Mesothelial cell of epicardium (in vitro differentiated cells): ENCODE measurements around the gene TSNAX. TPM values are rescaled to one million over a fixed set of nuclear protein-coding genes. Genes with fewer than 3 reads are reported as not detected.

Source experiments
- DNase-seq, 2 experiments: peaks; one replicate each; pipeline ENCODE4 v3.0.0; 2021; ENCODE audit warnings: low spot score in 2 of 2; ENCODE audit not compliant: unreplicated experiment in 2 of 2
- H3K27ac Mint-ChIP-seq: 2 replicates; pipeline ENCODE4 v1.8.0; 2021; ENCODE audit warnings: mixed read lengths
- H3K27me3 Mint-ChIP-seq: 2 replicates; pipeline ENCODE4 v1.8.0; 2021; ENCODE audit warnings: low read depth, mixed read lengths
- H3K36me3 Mint-ChIP-seq: 2 replicates; pipeline ENCODE4 v1.8.0; 2021; ENCODE audit warnings: mixed read lengths
- H3K4me1 Mint-ChIP-seq: 2 replicates; pipeline ENCODE4 v1.8.0; 2021; ENCODE audit warnings: mixed read lengths
- H3K4me3 Mint-ChIP-seq: 2 replicates; pipeline ENCODE4 v1.8.0; 2021; ENCODE audit warnings: mild to moderate bottlenecking, moderate library complexity, mixed read lengths
- H3K9me3 Mint-ChIP-seq: 2 replicates; pipeline ENCODE4 v1.8.0; 2021; ENCODE audit warnings: mixed read lengths
- total RNA-seq: library from RNA; stranded (reverse); gene quantifications from 3 replicates; pipeline ENCODE4 v1.2.1, GENCODE V29; 2021
- TF ChIP-seq, protein P1 (sequence below): fragments of 200-600 bp; sonication (generic); IDR thresholded peaks from one replicate; pipeline ENCODE4 v1.5.0; 2021; ENCODE audit warnings: antibody characterized with exemption; ENCODE audit not compliant: unreplicated experiment

Gene TSNAX
- 31.2 to 33.7 TPM (median 31.8 TPM) in 3 replicates for total RNA-seq

- no peaks in the 10 kb centered on the region for H3K27me3 Mint-ChIP-seq
- TF ChIP-seq, protein P1, sequence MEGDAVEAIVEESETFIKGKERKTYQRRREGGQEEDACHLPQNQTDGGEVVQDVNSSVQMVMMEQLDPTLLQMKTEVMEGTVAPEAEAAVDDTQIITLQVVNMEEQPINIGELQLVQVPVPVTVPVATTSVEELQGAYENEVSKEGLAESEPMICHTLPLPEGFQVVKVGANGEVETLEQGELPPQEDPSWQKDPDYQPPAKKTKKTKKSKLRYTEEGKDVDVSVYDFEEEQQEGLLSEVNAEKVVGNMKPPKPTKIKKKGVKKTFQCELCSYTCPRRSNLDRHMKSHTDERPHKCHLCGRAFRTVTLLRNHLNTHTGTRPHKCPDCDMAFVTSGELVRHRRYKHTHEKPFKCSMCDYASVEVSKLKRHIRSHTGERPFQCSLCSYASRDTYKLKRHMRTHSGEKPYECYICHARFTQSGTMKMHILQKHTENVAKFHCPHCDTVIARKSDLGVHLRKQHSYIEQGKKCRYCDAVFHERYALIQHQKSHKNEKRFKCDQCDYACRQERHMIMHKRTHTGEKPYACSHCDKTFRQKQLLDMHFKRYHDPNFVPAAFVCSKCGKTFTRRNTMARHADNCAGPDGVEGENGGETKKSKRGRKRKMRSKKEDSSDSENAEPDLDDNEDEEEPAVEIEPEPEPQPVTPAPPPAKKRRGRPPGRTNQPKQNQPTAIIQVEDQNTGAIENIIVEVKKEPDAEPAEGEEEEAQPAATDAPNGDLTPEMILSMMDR: no peak
- peaks cover 26% of the 10 kb centered on the region for H3K4me1 Mint-ChIP-seq
- no peaks in the 10 kb centered on the region for H3K9me3 Mint-ChIP-seq
- peaks cover 9% of the 10 kb centered on the region for H3K36me3 Mint-ChIP-seq
- peak; percentile 85 to 91 for DNase-seq
- peak within 1 kb of the TSS; percentile 100 for H3K27ac Mint-ChIP-seq
- peak within 1 kb of the TSS; percentile 96 for H3K4me3 Mint-ChIP-seq
Measured at GRCh38 chr1:231528172-231529029, at the start of gene TSNAX. Gene TSNAX (plus strand): TSS chr1:231528669. CDS start chr1:231528811, 142 bp downstream.

- Mint-ChIP-seq H3K36me3 (no peaks in the 10 kb centered on the region), H3K27me3 (no peaks in the 10 kb centered on the region), H3K27ac (no peak overlapping the region), H3K4me1 (no peaks in the 10 kb centered on the region), H3K4me3 (no peak overlapping the region), H3K9me3 (no peaks in the 10 kb centered on the region)
- TF ChIP-seq, protein P1: no peak
- DNase-seq: no peak
Measured at GRCh38 chr1:231478811-231479210, 49.7 kb upstream of the TSNAX start.

- TF ChIP-seq, protein P1: no peak
Measured at GRCh38 chr1:231480008-231480407, 48.5 kb upstream of the TSNAX start.

DNA sequence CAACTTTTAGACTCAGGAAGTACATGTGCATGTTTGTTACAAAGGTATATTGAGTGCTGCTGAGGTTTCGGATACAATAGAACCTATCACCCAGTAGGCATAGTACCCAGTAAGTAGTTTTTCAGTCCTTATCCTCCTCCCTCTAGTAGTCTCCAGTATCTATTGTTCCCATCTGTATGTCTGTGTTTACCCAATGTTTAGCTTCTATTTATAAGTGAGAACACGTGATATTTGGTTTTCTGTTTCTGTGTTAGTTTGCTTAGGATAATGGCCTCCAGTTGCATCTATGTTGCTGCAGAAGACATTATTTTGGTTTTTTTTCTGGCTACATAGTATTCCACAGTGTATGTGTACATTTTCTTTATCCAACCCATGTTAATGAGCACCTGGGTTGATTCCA, 47.2 kb upstream of the TSNAX start:
- H3K4me1 Mint-ChIP-seq: peaks cover 8% of the 10 kb centered on the region
- TF ChIP-seq, protein P1: no peak
- H3K36me3 Mint-ChIP-seq: no peaks in the 10 kb centered on the region
- H3K9me3 Mint-ChIP-seq: no peaks in the 10 kb centered on the region
- H3K27me3 Mint-ChIP-seq: no peaks in the 10 kb centered on the region
- no peak overlapping the region for H3K4me3 Mint-ChIP-seq
- no peak overlapping the region for H3K27ac Mint-ChIP-seq
- DNase-seq: no peak

More at GRCh38 chr1:231480008-231480407, 48.5 kb upstream of the TSNAX start:
- Mint-ChIP-seq H3K9me3 (no peaks in the 10 kb centered on the region), H3K27ac (no peak overlapping the region), H3K36me3 (no peaks in the 10 kb centered on the region), H3K4me1 (peaks cover under 1% of the 10 kb centered on the region), H3K27me3 (no peaks in the 10 kb centered on the region), H3K4me3 (no peak overlapping the region)
- no peak for DNase-seq

GRCh38 chr1:231485029-231485784, 43.3 kb upstream of the TSNAX start:
- H3K9me3 Mint-ChIP-seq: peaks cover 4% of the 10 kb centered on the region
- peaks cover 8% of the 10 kb centered on the region for H3K4me1 Mint-ChIP-seq
- DNase-seq: no peak
- TF ChIP-seq, protein P1: no peak
- H3K27me3 Mint-ChIP-seq: no peaks in the 10 kb centered on the region
- H3K36me3 Mint-ChIP-seq: no peaks in the 10 kb centered on the region
- no peak overlapping the region for H3K4me3 Mint-ChIP-seq
- H3K27ac Mint-ChIP-seq: peak overlapping the region; percentile 23
